HG02884 (cell line): Measurements from ENCODE around the gene NKD1.

Source experiments
- ATAC-seq: cut with Tn5 transposase; IDR thresholded peaks from one replicate; pipeline ENCODE4 v1.9.1; 2021; ENCODE audit warnings: mild to moderate bottlenecking, moderate library complexity; ENCODE audit not compliant: unreplicated experiment

Gene NKD1

DNA sequence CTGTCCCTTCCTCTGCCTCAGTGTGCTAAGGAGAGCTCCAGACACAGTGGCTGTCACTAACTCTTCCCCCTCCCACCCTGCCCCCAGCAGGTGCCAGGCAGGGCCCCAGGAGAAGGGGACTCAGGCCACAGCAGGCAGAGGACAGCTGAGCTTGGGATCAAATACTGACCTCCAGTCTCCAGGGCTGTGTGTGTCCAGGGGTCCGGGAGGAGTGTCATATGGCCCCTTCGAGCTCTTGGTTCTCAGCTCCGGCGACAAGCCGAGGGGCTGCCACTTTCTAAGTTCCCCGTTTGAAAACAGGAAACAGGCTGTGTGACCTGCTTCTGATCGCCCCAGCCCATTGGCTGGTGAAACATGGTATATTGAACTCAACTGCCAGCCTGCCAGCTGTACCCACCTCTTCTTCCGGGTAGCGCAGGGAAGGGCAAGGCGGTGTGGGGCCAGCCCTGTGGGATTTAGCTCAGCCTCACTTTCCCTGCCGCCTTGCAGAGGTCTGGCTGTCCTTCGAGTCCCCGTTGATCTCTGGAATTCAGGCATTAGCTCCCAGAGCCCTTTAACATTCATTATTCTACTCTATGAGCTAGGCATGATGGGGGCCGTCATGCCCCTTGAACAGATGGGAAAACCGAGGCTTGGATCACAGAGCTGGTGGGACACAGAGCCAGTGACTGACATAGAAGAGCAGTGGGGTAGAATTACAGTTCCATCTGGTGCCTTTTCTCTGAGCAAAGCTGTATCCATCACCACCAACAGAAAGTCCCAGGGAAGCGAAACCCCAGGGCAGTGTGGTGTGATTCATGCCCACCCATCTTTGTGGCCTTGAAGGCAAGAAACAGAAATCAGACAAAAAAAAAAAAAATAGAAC, 133.1 kb downstream of the NKD1 start, which contains the start of gene SNX20:
TSS of gene SNX20 (minus strand) at position 292 of the 865 bp plus-strand sequence. CDS start 3,786 bp downstream, outside the sequence.
- ATAC-seq: peak; percentile 40

DNA sequence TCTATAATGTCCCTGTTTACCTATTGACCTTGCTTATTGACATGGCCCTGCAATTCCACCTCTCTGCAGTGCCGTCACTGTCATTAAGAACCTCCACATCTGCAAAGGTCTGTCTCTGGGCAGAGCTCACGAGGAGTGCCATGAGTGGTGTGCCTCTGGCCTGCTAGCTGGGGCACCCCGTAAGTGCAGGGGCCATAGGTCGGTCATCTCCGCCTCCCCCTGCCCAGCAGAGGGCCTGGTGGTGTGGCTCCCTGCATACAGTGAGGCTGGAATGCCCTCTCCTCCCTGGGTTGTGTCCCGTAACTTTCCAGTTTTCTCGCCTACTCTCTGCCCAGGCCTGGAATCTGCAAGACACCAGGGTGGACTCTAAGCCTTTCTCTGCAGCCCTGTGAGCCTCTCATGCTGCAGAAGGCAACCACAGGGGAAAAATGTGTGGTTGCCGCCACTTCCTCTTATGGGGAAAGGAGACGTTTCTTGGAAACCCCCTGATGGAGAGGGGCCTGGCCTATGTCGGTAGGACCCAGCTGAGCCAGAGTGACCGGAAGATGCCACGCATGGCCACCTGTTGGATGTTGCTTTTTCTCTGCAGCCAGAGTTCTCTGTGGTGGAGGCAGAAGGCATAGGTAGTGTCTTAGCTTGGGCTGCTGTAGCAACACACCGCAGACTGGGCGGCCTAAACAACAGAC, 135.6 kb downstream of the NKD1 start:
- ATAC-seq: peak; percentile 61

DNA sequence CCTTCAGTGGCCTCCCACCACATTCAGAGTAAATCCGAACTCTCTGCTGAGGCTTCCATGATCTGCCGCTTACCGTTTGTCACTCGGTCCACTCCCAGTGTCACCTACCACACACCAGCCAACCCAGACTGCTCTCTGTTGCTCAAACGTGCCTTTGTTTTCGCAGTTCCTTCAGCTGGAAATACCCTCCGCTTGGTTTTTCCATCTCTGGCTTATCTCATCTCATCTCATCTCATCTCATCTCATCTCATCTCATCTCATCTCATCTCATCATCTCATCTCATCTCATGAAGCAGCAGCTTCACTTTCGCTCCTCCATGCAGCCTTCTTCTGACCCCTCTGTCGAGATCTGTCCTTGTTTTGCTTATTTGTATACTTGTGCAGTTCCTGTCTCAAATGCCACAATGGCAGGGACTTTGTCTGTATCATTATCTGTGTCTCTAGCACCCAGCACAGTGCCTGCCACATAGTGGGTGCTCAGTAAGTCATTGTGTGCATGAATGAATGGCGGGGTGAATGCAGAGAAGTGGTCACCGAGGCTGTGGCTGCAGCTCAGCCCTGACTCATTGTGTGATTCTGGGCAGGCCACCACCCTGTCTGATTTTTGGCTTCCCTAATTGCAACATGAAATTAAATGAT, 136.7 kb downstream of the NKD1 start:
- ATAC-seq: no peak

DNA sequence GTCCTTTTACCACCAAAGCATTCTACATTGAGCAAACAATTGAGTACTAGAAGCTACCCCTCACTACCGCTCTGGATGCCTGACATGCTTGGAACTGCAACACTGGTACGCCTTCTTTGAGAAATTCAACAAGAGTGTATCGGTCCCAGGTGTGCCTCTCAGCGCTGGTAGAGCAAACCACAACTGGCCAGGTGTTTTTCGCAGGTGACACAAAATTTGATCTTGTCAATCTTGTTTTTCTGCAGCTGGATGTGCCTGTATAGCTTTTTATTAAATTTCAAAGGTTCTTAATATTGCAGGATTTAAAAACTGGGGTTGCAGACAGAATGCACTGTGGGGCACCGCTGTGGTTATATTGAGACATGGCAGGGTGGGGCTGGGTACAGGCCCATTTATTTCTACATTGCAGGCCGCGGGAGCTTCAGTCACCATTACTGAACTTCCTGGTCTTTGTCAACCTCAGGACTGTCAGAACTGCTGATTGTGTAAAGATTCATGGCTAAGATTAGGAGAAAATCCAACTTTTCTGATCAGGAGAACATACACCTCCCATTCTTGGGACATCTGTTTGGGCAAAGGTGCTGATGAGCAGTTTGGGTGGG, 137.4 kb downstream of the NKD1 start:
- ATAC-seq: no peak

DNA sequence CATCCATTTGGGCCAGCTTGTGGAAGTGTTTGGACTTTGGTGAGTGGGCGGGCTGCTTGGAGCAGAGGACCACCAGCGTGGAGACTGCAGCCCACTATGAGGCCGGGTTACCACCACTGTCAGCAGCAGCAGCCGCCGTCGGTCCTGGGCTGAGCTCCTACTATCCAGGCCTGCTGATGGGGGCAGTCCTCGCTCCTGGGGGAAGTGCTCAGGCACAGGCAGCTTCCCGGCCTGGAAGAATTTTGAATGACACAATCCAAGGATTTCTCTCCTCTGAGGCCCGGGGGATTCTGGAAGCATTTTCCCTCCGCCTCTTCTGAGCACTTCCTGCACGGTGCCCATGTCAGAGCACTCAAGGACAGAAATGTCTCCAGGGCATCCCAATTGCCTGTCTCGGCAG, 139.9 kb downstream of the NKD1 start:
- ATAC-seq: no peak

DNA sequence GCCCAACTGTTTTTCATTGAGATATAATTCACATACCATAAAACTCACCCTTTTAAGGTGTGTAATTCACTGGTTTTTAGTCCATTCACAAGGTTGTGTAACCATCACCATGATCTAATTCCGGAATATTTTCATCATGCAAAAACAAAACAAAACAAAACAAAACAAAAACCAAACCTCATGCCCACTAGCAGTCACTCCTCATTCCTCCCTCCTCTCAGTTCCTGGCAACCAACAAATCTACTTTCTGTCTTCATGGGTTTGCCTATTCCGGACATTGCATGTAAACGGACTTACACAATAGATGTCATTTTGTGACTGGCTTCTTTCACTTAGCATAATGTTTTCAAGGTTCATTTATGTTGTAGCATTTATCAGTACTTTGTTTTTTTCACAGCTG, 140.7 kb downstream of the NKD1 start:
- no peak for ATAC-seq

DNA sequence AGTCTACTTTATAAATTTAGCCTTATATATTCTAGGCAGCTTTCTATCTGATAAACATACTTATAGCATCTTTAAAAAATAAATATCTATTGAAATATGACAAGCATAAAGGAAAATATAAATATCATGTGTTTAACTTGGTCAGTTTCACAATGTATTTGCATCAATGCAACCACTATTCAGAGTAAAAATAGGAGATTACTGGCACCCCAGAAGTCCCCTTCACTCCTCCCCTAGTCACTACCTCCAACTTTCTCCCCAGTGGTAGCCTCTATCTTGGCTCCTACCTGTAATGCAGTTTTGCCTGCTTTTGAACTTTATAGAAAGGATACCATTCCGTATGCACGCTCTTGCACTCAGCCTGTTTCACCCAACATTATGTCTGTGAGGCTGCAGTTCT, 142.0 kb downstream of the NKD1 start:
- no peak for ATAC-seq

DNA sequence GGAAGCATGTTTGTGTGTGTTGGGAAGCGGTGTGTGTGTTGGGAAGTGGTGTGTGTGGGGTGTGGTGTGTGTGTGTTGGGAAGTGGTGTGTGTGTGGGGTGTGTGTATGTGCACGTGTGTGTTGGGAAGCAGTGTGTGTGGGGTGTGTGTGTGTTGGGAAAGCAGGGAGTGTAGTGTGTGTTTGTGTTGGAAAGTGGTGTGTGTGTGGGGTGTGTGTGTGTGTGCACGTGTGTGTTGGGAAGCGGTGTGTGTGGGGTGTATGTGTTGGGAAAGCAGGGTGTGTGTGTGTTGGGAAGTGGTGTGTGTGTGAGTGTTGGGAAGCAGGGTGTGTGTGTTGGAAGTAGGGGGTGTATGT, 144.4 kb downstream of the NKD1 start:
- no peak for ATAC-seq

DNA sequence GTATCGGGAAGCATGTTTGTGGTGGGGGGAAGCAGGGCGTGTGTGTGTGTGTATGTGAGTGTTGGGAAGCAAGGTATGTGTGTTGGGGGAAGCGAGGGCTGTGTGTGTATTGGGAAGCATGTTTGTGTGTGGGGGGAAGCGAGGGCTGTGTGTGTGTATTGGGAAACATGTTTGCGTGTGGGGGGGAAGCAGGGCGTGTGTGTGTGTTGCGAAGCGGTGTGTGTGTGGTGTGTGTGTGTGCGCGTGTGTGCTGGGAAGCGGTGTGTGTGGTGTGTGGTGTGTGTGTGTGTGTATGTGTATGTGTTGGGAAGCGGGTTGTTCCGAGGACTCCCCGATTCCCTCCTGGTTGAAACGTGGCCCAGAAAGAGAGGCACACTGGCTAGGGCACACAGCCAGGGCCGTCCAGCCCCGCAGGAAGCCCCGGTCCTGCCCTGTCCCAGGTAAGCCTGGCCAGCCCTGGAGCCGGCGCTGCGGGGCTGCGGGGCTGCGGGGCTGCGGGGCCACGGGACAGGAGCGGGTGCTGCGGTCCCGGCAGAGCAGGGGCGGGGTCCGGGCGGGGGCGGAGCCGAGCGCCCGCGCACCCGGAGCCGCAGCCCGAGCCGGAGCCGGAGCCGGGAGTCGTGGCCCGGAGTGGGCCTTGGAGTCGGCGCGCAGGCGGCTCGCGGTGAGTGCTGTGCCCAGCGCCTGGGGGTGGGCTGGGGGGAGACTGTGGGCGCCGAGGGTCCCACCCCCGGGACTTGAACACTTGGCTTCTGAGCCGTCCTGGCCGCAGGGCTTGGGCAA, 145.0 kb downstream of the NKD1 start, which contains the start of gene NOD2:
TSS of gene NOD2 (plus strand) at position 608 of the 783 bp plus-strand sequence. CDS start 5,890 bp downstream, outside the sequence.
- no peak for ATAC-seq

DNA sequence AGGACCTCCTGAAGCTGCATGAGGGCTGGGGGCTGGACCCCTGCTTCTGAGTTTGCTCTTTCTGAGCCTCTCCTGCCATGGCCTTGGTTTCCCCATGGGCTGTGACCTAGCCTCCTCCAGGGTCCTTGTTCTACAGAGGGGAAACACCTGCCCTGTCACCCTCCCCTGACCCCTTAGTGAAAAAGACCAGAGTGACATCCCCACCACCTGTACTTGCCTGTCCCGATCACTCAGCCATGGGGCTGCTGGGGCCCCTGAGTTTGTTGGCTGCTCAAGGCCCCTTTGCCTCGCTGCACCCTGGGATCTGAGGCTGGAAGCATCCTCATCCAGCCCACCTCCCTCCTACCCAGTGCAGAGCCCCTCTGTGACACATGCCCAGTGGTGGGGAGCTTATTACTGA, 146.0 kb downstream of the NKD1 start:
- ATAC-seq: no peak

DNA sequence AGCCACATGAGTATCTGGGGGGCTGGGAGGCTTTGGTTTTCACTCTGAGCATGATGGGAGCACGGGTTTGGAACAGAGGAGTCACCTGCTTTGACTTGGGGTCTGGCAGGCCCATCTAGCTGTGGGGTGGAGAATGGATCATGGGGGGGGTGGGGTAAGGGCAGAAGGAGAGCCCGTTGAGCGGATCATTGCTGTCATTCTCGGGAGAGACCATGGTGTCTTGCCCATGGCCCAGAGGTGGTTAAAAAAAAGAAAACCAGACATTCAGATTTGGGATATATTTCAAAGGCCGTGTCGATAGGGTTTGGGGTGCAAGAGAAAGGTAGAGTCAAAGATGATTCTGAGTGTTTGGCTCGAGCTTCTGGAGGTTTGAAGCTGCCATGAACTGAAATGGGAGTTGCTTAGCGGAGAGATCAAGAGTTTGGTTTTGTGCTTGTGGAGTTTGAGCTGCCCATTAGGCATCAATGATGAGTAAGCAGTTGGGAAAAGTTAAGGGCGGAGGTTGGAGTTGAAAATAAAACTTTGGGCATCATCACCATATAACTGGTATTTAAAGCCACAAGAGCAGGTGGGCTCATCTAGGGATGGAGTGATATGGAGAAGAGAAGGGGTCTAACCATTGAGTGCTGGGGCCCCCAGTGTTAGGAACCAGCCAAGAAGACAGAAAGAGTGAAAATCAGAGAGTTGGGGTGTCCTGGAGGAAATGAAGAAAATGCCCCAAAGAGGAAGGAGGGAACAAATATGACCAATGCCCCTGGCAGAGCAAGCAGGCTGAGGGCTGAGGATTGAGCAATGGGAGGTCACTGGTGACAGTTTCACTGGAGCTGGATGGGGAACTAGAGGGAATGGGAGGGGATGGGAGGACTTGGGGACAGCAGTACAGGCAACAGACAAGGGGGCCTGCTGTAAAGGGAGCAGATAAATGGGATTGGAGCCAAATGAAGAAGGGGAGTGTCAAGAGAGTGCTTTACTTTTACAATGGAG, 147.1 kb downstream of the NKD1 start:
- no peak for ATAC-seq

DNA sequence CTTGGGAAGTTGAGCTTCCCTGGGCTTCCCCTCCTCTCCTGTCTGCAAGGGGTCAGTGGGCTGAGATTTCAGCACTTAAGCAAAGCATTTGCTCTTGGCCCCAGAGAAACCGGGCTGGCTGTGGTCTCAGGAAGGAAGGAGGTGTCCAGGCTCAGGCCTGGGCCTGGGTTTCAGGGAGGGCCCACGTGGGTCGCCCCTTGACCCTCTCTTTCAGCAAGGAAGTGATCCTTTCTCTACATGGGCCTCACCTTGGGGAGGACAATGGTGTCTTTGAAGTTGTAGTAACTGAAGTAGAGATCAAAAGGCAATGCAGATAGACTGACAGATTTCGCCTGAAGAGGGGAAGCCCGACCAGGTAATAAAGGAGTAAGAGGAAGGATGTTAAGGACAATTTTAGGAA, 147.9 kb downstream of the NKD1 start:
- no peak for ATAC-seq

DNA sequence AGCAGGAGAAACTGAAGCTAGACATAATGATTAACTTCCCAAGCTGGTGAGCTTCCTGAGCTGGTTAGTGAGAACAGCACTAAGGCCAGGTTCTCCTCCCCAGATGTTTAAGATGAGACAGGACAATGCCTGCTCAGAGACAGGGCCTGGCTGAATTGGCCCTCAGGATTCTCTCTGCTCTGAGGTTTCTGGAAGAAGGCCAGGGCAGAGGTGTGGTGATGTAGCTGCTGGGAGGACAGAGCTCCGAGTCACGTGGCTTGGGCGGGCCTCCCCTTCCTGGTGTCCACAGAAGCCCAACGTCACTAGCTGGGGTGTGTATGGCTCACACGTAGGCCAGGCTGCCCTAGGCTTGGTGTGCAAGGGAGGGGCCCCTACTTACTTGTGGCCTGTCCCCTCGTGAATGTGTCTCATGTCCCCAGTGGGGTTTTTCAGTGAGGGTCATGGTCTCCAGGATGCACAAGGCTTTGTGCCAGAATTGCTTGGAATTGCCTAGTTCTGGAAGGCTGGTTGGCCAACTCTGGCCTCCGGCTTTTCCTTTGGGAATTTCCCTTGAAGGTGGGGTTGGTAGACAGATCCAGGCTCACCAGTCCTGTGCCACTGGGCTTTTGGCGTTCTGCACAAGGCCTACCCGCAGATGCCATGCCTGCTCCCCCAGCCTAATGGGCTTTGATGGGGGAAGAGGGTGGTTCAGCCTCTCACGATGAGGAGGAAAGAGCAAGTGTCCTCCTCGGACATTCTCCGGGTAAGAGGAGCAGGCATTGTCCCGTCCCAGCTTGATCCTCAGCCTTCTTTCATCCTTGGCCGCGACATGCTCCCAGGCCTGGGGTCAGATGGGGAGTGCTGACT, 148.6 kb downstream of the NKD1 start:
- no peak for ATAC-seq

DNA sequence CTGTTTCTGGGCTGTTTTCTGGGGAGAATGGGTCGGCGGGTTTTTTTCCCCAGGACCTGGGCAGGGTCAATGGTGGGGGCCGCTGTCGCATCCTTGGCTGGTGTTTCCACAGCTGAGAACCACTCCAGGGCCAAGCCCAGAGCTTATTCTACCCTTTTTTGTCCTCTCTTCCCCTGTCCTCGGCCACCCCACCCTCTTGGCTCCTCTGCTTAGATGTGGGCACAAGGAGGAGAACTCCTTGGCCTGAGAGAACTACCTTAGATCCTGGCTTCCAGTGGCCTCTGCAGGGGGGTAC, 149.2 kb downstream of the NKD1 start:
- ATAC-seq: no peak

DNA sequence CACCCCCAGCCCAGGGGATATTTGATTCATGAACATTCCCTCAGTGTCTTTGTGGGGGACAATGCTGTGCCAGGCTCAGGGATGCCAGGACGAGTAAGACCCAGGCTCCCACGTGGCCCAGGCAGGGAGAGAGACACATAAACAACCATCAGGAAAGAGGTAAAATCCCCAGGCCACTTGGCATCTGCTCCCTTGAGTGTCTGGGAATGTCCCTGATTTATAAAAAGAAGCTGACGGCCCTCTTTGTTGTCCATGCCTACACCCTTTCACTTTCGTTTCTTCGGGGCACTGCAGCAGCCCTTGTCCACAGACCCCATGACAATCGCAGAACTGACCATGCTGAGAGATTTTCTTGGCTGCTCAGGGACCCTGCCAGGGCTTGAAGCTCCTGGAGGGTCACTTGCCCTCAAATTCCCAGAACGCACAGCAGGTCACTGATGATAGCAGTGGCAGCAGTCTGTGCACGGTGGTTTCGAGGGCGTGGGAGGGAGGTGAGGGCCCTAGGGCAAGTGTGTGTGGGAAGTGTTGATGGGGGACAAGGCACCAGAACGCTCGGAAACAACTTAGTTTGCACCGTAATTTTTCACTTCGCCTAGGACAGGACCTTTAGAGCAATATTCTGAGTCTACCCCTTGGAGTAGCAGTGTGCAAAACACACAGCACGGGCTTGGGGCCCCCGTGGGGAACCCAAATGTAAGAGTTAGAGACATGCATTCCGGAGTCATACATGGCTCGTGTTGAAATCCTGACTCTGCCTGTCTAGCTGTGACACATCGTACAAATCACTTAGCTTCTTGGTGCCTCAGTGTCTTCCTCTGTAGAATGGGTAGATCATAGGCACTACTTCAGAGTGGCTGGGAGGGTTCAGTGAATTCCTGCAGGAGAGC, 149.9 kb downstream of the NKD1 start:
- ATAC-seq: peak; percentile 55
